ENCODE results near the gene RNF130.
"Not testable (repeated sequence)": the region's sequence is repeated elsewhere in the genome, so short reads cannot be mapped to it uniquely, and the experiment has no call there.

The RNF130 gene

DNA sequence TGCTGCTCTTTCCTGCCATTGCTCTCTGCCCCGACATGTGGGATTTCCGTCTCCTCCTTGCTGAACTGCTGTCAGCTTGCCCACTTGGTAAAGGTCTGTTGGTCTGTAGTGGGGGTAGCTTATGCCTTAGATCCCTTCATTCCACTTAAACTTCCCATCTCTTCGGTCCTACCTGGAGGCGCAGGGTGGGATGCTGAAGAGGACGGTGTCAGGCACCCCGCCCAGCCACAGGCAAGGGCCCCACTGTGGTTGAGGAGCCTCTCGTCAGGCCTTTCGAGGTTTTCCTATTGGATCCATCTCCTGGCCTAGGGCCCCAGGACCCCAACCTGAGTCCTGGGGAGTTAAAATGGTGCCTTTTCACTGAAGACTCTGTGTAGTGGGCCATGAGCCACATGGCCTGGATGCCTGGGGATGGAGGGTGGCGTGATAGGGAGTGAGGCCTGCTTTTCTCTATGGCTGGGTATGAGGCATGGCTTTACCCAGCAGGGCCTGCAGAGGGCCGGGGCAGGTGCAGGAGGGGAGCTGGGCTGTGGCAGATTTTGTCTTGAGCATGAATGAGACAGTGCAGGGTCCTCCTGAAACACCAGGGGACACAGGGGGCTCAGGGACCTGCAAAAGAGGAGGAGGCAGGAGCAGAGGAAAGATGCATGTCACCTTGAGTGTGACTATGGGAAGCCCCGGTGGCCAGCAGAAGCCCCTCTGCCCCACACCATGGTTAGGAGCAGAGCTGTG lies 25.8 kb upstream of the RNF130 start:
- no peaks in the 10 kb centered on the region for H3K36me3 ChIP-seq
- peak overlapping the region; percentile 29; the same call in 1 of the 2 replicates for H3K27ac ChIP-seq
- no peaks in the 10 kb centered on the region for H3K27me3 ChIP-seq
- H3K4me1 ChIP-seq: peaks cover 44% of the 10 kb centered on the region
- peaks cover 10% of the 10 kb centered on the region; the same call in 1 of the 2 replicates for H3K9me3 ChIP-seq
- H3K4me3 ChIP-seq: no peak overlapping the region
- no peak for TF ChIP-seq Cebpa-rat (IDR thresholded peaks at IDR 0.05)
- H3K9ac ChIP-seq: no peak overlapping the region
- H4K20me1 ChIP-seq: no peaks in the 10 kb centered on the region
- no peak overlapping the region for H3K4me2 ChIP-seq

DNA sequence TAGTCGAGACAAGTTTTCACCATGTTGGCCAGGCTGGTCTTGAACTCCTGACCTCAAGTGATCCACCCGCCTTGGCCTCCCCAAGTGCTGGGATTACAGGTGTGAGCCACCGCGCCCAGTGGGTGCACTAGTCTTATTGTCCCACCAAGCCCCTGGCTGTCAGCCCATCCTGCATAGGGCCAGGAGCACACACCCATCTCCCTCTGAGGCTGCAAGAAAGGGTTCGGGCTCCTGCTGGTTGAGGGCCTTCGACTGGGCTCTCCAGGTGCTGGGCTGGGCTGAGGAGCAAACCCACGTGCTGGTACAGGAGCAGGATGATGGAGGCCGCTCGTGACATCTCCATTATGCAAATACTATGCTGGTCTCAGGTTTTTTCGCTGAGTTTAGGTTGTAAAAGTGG lies 25.1 kb upstream of the RNF130 start:
- Histone ChIP-seq H3K4me1 (peaks cover 51% of the 10 kb centered on the region), H3K9ac (no peak overlapping the region), H3K27ac (no peak overlapping the region), H3K9me3 (peaks cover 10% of the 10 kb centered on the region; the same call in 1 of the 2 replicates), H3K27me3 (no peaks in the 10 kb centered on the region), H4K20me1 (no peaks in the 10 kb centered on the region), H3K4me2 (no peak overlapping the region), H3K4me3 (no peak overlapping the region), H3K36me3 (no peaks in the 10 kb centered on the region)
- TF ChIP-seq Cebpa-rat (IDR thresholded peaks at IDR 0.05): no peak

DNA sequence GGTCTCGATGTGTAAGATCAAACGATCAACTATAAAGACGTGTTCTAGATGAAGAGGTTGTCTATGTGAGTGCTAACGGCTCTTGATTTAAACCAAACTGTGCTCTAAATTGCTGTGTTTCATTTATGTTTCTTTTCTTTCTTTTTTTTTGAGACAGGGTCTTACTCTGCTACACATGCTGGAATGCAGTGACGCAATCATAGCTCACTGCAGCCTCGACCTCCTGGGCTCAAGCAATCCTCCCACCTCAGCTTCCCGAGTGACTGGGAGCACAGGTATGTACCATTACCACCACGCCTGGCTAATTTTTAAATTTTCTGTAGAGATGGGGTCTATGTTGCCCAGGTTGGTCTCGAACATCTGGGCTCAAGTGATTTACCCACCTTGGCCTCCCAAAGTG lies 24.0 kb upstream of the RNF130 start:
- H3K27ac ChIP-seq: no peak overlapping the region
- no peaks in the 10 kb centered on the region for H3K36me3 ChIP-seq
- no peak overlapping the region for H3K9ac ChIP-seq
- H4K20me1 ChIP-seq: no peaks in the 10 kb centered on the region
- H3K4me3 ChIP-seq: no peak overlapping the region
- H3K4me1 ChIP-seq: peaks cover 61% of the 10 kb centered on the region
- H3K9me3 ChIP-seq: peaks cover 10% of the 10 kb centered on the region; the same call in 1 of the 2 replicates
- TF ChIP-seq Cebpa-rat (IDR thresholded peaks at IDR 0.05): peak; percentile 40; the same call in 1 of the 2 replicates
- no peak overlapping the region for H3K4me2 ChIP-seq
- H3K27me3 ChIP-seq: no peaks in the 10 kb centered on the region

DNA sequence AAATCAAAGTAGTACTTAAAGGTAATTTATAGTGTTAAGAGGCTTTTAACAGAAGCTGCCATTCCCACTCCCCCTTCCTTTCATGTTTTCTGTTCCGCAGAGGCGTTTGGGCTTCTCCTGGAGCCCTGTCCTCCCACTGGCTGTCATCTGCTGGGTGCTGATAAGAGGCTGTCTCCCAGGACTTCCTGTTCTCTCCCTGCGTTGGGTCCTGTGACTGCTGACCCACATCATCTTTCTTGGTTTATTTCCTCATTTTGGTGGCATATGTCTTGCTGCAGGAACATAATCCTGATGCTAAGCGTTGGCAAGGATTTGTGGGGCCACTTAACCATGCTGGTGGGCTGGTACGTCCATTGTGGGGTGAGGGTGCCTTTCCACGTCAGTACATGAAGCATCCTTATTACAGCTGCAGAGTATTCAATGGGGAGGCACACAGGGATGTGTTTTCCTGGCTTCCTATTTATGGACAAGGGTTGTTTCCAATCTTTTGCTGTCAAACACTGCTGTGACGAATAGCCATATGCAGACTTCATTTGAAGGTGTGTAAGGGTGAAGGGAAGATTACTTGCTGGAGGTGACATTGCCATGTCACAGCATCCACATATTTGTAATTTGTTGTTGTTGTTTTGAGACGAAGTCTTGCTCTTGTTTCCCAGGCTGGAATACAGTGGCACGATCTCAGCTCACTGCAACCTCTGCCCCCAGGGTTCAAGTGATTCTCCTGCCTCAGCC lies 22.3 kb upstream of the RNF130 start:
- H3K36me3 ChIP-seq: no peaks in the 10 kb centered on the region
- TF ChIP-seq Cebpa-rat (IDR thresholded peaks at IDR 0.05): no peak
- H3K27ac ChIP-seq: peak overlapping the region; percentile 94
- peak overlapping the region; percentile 90 for H3K4me2 ChIP-seq
- H3K27me3 ChIP-seq: no peaks in the 10 kb centered on the region
- no peaks in the 10 kb centered on the region for H4K20me1 ChIP-seq
- H3K9ac ChIP-seq: peak overlapping the region; percentile 78; the same call in 1 of the 2 replicates
- H3K4me1 ChIP-seq: peaks cover 57% of the 10 kb centered on the region
- H3K4me3 ChIP-seq: no peak overlapping the region
- peaks cover 10% of the 10 kb centered on the region; the same call in 1 of the 2 replicates for H3K9me3 ChIP-seq

DNA sequence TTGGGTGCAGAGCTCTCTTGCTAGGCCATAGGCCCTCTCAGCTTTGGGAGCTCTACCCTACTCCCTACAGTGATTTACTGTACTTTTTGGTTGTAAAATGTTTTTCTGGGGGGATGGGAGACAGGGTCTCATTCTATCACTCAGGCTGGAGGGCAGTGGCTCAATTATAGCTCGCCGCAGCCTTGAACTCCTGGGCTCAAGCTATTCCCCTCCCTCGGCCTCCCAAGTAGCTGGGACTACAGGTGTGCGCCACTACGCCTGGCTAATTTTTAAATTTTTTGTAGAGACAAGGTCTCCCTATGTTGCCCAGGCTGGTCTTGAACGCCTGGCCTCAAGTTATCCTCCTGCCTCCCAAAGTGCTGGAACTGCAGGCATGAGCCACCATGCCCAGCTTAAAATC lies 21.7 kb upstream of the RNF130 start:
- no peaks in the 10 kb centered on the region for H4K20me1 ChIP-seq
- no peaks in the 10 kb centered on the region for H3K36me3 ChIP-seq
- peak overlapping the region; percentile 90 for H3K4me2 ChIP-seq
- no peaks in the 10 kb centered on the region for H3K27me3 ChIP-seq
- TF ChIP-seq Cebpa-rat (IDR thresholded peaks at IDR 0.05): no peak
- H3K4me1 ChIP-seq: peaks cover 54% of the 10 kb centered on the region
- H3K4me3 ChIP-seq: no peak overlapping the region
- H3K9ac ChIP-seq: peak overlapping the region; percentile 78; the same call in 1 of the 2 replicates
- H3K27ac ChIP-seq: peak overlapping the region; percentile 94
- peaks cover 10% of the 10 kb centered on the region; the same call in 1 of the 2 replicates for H3K9me3 ChIP-seq

DNA sequence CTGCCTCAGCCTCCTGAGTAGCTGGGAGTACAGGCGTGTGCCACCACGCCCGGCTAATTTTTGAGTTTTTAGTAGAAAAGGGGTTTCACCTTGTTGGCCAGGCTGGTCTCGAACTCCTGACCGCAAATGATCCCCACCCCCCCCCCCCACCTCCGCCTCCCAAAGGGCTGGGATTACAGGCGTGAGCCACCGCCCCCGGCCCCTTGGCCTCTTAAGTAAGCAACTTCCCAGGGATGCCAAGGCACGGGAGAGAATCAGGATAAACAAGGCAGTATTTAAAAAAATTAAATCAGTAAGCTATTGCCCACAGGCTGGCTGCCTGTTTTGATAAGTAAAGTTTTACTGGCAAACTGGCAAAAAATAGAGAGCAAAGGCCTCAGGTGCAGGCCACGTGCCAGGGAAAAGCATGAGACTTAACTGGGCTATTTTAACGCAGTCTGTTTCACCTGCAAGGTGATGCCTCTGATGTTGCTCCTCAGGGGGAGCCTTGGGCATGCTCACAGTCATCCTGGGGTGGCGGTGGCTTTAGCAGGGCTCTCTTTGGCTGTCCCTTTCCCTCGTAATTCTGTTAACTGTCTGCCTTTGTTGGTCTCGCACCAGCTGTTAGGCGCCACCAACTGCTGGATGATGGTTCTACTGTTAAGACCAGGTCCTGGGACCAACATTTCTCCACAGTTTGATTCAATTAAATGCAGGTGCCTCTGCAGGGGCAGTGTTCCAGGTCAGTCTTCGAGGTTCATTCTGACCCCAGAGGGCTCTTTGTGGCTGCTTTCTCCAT lies 19.4 kb upstream of the RNF130 start:
- Histone ChIP-seq H3K4me1 (peaks cover 48% of the 10 kb centered on the region), H3K4me2 (peak overlapping the region; percentile 90), H3K27me3 (no peaks in the 10 kb centered on the region), H4K20me1 (no peaks in the 10 kb centered on the region), H3K36me3 (no peaks in the 10 kb centered on the region), H3K9me3 (peaks cover 7% of the 10 kb centered on the region; the same call in 1 of the 2 replicates), H3K4me3 (peak overlapping the region; percentile 64), H3K27ac (peak overlapping the region; percentile 94), H3K9ac (peak overlapping the region; percentile 78)
- TF ChIP-seq Cebpa-rat (IDR thresholded peaks at IDR 0.05): no peak

DNA sequence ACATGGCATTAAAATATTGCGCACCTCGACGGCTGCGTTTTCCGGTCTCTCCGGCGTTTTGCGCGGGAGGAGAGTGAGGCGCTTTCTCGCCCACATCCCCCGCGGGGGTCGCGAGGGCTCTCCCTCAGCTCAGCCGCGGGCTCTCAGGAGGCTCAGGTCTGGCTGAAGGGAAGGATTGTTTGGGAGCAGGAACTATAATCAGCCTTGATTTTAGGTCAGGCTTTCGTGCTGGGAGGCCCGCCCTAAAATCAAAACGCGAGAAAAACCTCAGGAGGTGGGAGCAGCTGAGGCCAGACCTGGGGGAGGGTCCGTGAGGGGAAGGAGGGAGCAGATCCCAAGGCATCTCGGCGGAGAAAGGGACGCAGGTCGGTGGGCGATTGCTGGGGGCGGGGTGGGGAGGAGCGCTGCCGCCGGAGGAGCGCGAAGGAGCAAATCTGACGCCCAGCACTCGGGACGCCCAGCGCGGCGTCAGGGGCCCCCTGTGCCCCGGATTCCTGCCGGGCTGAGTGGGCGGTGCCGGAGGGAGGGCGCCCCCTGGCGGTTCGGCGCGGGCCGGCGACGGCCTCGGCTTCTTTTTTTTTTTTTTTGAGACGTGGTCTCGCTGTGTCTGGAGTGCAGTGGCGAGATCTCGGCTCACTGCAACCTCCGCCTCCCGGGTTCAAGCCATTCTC lies 18.7 kb upstream of the RNF130 start:
- Histone ChIP-seq H3K9me3 (0 out of 2 replicates have a peak, but pooled peaks cover under 1% of the 10 kb centered on the region), H3K36me3 (no peaks in the 10 kb centered on the region), H3K4me3 (peak overlapping the region; percentile 64), H4K20me1 (no peaks in the 10 kb centered on the region), H3K4me1 (peaks cover 55% of the 10 kb centered on the region), H3K9ac (peak overlapping the region; percentile 78; the same call in 1 of the 2 replicates), H3K27me3 (no peaks in the 10 kb centered on the region), H3K4me2 (peak overlapping the region; percentile 90), H3K27ac (peak overlapping the region; percentile 94)
- no peak for TF ChIP-seq Cebpa-rat (IDR thresholded peaks at IDR 0.05)

DNA sequence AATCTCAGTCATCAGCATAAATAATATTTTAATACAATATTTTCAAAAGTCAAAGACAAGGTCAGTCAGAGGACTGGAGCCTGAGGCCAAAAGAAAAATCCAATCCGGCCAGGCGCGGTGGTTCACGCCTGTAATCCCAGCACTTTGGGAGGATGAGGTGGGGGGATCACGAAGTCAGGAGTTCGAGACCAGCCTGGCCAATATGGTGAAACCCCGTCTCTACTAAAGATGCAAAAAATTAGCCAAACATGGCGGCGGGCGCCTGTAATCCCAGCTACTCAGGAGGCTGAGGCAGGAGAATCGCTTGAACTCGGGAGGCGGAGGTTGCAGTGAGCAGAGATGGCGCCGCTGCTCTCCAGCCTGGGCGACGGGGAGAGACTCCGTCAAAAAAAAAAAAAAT lies 18.1 kb upstream of the RNF130 start:
- Histone ChIP-seq H3K4me1 (peaks cover 57% of the 10 kb centered on the region), H3K4me2 (peak overlapping the region; percentile 90), H3K27ac (0 out of 2 replicates have a peak overlapping the region, but pooled peaks have one; percentile 94), H3K4me3 (peak overlapping the region; percentile 64)
- not testable (repeated sequence) for H3K9ac ChIP-seq, H4K20me1 ChIP-seq, H3K36me3 ChIP-seq, H3K9me3 ChIP-seq, H3K27me3 ChIP-seq

DNA sequence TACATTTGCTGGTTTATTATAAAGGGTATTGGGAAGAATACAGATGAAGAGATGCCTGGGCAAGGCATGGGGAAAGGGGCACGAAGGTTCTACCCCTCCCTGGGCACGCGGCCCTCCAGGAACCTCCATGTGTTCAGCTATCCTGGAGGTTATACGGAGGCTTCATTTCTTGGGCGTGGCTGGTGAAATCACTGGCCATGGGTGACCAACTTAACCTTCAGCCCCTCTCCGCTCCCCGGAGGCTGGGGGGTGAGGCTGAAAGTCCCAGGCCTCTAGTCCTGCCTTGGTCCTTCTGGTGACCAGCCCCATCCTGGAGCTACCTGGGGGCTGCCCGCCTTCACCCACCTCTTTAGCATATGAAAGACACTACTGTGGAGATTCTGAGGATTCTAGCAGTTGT lies 17.0 kb upstream of the RNF130 start:
- H3K9me3 ChIP-seq: 0 out of 2 replicates have a peak, but pooled peaks cover 5% of the 10 kb centered on the region
- no peaks in the 10 kb centered on the region for H4K20me1 ChIP-seq
- H3K4me3 ChIP-seq: no peak overlapping the region
- peaks cover 54% of the 10 kb centered on the region for H3K4me1 ChIP-seq
- H3K27me3 ChIP-seq: no peaks in the 10 kb centered on the region; the same call in 1 of the 2 replicates
- H3K9ac ChIP-seq: no peak overlapping the region
- no peak overlapping the region for H3K4me2 ChIP-seq
- no peak for TF ChIP-seq Cebpa-rat (IDR thresholded peaks at IDR 0.05)
- H3K27ac ChIP-seq: no peak overlapping the region
- no peaks in the 10 kb centered on the region for H3K36me3 ChIP-seq

All from BLaER1 (cell line).